ENCODE results near the gene TM4SF20. TPM values are rescaled to one million over a fixed set of nuclear protein-coding genes. Genes with fewer than 3 reads are reported as not detected.
"Not testable (repeated sequence)": the region's sequence is repeated elsewhere in the genome, so short reads cannot be mapped to it uniquely, and the experiment has no call there.

TM4SF20 gene
- polyA plus RNA-seq, 1 donor = not detected

DNA sequence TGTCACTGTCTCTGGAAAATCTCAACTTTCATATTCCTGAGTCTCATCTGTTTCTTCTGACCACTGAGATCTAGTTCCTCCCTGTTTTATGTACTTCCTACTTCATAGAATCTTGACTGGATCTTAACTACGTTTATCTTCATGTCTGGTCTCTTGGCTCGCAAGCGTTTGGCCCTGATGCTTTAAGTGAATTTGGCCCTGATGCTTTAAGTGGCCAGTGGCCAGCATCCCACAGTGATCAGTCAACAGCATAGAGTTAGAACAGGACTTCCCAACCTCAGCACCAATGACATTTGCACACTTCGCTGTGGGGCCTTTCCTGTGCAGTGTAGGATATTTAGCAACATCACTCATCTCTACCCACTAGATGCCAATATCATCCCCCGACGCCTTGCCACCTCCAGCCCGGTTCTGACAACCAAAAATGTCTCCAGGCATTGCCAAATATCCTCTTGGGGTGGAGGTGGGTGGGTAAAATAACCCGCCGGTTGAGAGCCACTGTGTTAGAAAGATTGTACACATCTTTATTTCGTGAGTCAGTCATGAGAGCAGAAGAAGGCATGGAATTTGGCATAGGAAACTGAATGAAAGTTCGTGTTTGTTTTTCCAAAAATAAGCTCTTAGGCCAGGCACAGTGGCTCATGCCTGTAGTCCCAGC, 12.2 kb downstream of the TM4SF20 start:
- no peak for DNase-seq

GRCh38 chr2:227365833-227366232, 13.3 kb downstream of the TM4SF20 start:
- DNase-seq = no peak

GRCh38 chr2:227364585-227365263, 14.4 kb downstream of the TM4SF20 start:
- DNase-seq = not testable (repeated sequence)

DNA sequence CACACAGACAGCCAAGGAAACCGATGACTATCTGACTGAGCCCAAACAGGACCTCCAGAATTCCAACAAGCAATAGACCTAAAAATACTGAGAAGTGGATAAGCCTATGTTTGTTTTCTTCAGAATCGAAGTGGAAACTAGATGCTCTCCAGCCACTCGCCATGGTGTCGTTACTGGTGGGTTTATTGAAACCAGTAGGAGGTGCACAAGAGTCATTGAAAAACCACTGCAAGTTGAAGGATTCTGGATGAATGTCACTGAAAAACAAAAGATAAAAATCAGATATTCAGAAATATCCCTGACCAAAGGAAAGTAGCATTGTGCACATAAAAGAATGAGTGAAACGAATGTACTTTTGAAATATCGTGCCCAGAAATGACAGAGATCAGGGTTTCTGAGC, 15.3 kb downstream of the TM4SF20 start:
- DNase-seq = no peak

GRCh38 chr2:227360351-227360750, 18.8 kb downstream of the TM4SF20 start:
- no peak for DNase-seq

GRCh38 chr2:227351639-227352038, 27.5 kb downstream of the TM4SF20 start:
- no peak for DNase-seq

GRCh38 chr2:227349989-227350612, 29.0 kb downstream of the TM4SF20 start:
- no peak for DNase-seq

DNA sequence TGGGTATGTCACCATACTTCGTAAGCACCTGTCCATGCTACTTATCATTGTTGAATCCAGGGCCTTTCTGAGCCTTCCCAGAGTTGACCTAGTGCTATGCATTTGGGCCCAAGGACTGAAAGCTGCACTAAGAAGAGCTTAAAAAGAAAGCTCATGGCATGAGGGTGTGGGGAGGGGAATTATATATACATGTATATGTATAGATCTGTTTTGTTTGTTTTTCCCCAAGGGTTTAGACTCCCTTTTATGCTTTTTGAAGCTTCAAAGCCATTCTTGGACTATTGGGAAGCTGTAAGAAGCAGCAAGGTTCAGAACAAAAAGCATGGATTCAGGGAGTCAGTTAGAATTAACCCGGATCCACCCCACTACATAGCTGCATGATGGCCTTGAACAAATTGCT, 30.8 kb downstream of the TM4SF20 start:
- DNase-seq = no peak

- no peak for DNase-seq
Measured at GRCh38 chr2:227347117-227347516, 32.0 kb downstream of the TM4SF20 start.

GRCh38 chr2:227344231-227344630, 34.9 kb downstream of the TM4SF20 start:
- no peak for DNase-seq

DNA sequence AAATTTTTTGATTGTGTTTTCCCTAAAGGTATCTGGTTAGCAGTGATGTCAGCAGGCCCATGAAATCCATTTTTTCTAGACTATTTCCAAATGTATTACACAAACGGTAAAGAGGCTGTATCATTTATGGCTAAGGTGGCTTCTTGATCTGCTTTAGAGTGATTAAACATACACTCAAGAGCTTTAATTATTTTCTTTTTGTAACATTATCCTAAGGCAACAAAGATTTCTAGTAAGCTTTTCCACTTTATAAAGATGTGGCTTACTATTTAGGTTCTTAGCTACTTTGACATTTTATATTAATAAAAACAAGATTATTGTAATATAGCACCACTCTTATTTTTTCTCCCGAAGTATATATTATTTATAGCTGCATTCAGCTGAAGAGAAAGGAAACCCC, 37.6 kb downstream of the TM4SF20 start:
- no peak for DNase-seq

GRCh38 chr2:227340106-227340505, 39.0 kb downstream of the TM4SF20 start:
- DNase-seq = no peak

GRCh38 chr2:227339098-227339599, 40.0 kb downstream of the TM4SF20 start:
- DNase-seq = no peak

GRCh38 chr2:227337442-227337841, 41.7 kb downstream of the TM4SF20 start:
- no peak for DNase-seq

GRCh38 chr2:227335713-227336112, 43.4 kb downstream of the TM4SF20 start:
- DNase-seq = no peak

DNA sequence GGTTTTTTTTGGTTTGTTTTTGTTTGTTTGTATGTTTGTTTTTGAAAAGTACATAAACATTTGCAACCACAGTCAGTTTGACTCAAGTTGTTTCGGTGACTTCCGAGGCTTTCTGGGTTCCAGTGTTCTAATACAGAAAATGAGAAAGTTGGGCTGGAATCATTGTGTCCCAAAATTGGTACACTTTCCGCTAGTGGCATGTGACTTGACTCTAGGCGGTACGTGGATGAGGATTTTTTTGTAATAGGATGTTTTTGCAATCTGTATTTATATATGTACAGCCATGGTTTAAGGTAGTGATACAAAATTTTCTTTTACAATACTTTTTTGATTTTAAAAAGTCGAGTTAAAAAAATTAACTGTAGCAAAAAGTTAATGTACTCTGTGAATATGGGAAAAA, 52.3 kb downstream of the TM4SF20 start:
- no peak for DNase-seq

GRCh38 chr2:227325839-227326195, 53.3 kb downstream of the TM4SF20 start:
- peak; percentile 29 for DNase-seq

- peak; percentile 96 for DNase-seq
Measured at GRCh38 chr2:227324995-227325838, 53.9 kb downstream of the TM4SF20 start, which contains the start of gene MFF. Gene MFF (plus strand): TSS chr2:227325251. CDS start chr2:227330666, 5,415 bp downstream.

GRCh38 chr2:227324642-227324994, 54.5 kb downstream of the TM4SF20 start:
- DNase-seq = no peak

GRCh38 chr2:227323818-227324217, 55.3 kb downstream of the TM4SF20 start:
- DNase-seq = no peak

GRCh38 chr2:227322530-227323205, 56.4 kb downstream of the TM4SF20 start:
- no peak for DNase-seq

Data from hindlimb muscle (tissue), 1 donor.